Fibroblast of lung (primary cell): ENCODE data around the gene SNRPA.

Source experiments
- CTCF ChIP-seq, 2 donors: IDR thresholded peaks in 1 of 2; conservative IDR thresholded peaks in 1 of 2; 1 replicate in 1 of 2; 2 replicates in 1 of 2; pipeline ENCODE4 v1.5.1; 2011 to 2012; ENCODE audit warnings: low read length in 2 of 2, control low read depth in 1 of 2, inconsistent platforms in 1 of 2, low read depth in 1 of 2, mild to moderate bottlenecking in 1 of 2
- EZH2 ChIP-seq: IDR thresholded peaks from 2 replicates; pipeline ENCODE4 v1.5.1; 2012; ENCODE audit warnings: low read length, control low read depth, mild to moderate bottlenecking; ENCODE audit errors: missing control alignments

DNA sequence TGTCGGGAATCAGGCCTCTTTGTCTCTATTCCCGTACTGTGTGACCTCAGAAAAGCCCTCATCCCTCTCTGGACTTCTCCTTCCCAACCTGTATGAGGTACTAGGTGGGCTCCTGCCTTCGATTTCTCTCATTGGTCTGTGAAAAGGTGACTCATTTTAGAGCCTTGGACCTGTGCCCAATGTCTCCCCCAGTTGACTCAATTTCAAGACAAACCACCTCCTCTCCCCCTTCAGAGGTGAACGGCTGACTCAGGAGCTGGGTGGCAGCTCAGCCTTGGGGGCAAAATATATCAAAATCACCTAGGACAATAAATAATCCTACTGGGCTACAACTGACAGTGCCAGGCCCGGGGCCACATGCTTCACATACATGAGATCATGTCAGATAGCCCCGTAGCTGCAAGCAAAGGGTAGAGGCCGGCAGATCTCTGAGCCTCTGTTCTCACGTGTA lies 34.9 kb upstream of the SNRPA start:
- TF ChIP-seq CTCF (conservative IDR thresholded peaks at IDR 0.05 in 1 of 2, IDR thresholded peaks at IDR 0.05 in 1 of 2; ENCODE audit: low read depth in 1 of 2, low read length in 2 of 2) (no peak), EZH2 (no peak)
